Right renal pelvis (tissue), 4 donors: ENCODE results near the gene POLR1B. TPM values are rescaled to one million over a fixed set of nuclear protein-coding genes. Genes with fewer than 3 reads are reported as not detected.
"Not testable (repeated sequence)": the region's sequence is repeated elsewhere in the genome, so short reads cannot be mapped to it uniquely, and the experiment has no call there.

Source experiments
- DNase-seq, 4 donors: peaks; one replicate each; pipeline ENCODE4 v3.0.0-alpha.2; 2013; ENCODE audit warnings: low read depth in 4 of 4, low spot score in 3 of 4, missing footprints in 1 of 4
- polyA plus RNA-seq, 4 donors: library from polyadenylated mRNA; unstranded; fragments of 120-200 nt; gene quantifications; one replicate each; pipeline ENCODE4 v1.2.1, GENCODE V29; 2013; ENCODE audit not compliant: insufficient read length in 4 of 4

POLR1B gene
- polyA plus RNA-seq, 4 donors = 19.2 to 27.0 (median 25.1) TPM

GRCh38 chr2:112593736-112594135 lies 51.5 kb downstream of the POLR1B start:
- no peak for DNase-seq

GRCh38 chr2:112597537-112598322 lies 55.5 kb downstream of the POLR1B start:
- DNase-seq = no peak

GRCh38 chr2:112600634-112601033 lies 58.4 kb downstream of the POLR1B start:
- DNase-seq = no peak

GRCh38 chr2:112601754-112602153 lies 59.5 kb downstream of the POLR1B start:
- no peak for DNase-seq

GRCh38 chr2:112602917-112603316 lies 60.7 kb downstream of the POLR1B start:
- DNase-seq = no peak

GRCh38 chr2:112603731-112604130 lies 61.5 kb downstream of the POLR1B start:
- DNase-seq = no peak

- no peak for DNase-seq
Observed at GRCh38 chr2:112604952-112605351, 62.7 kb downstream of the POLR1B start.

GRCh38 chr2:112605926-112606325 lies 63.7 kb downstream of the POLR1B start:
- DNase-seq = no peak

- DNase-seq = no peak
Observed at GRCh38 chr2:112606547-112606946, 64.3 kb downstream of the POLR1B start.

- no peak for DNase-seq
Observed at GRCh38 chr2:112607680-112608438, 65.6 kb downstream of the POLR1B start.

GRCh38 chr2:112609320-112609719 lies 67.1 kb downstream of the POLR1B start:
- not testable (repeated sequence) for DNase-seq

- not testable (repeated sequence) for DNase-seq
Observed at GRCh38 chr2:112612283-112612682, 70.0 kb downstream of the POLR1B start.

- no peak for DNase-seq
Observed at GRCh38 chr2:112614201-112614840, 72.1 kb downstream of the POLR1B start.

- no peak for DNase-seq
Observed at GRCh38 chr2:112615051-112615450, 72.8 kb downstream of the POLR1B start.

- not testable (repeated sequence) for DNase-seq
Observed at GRCh38 chr2:112615798-112616197, 73.5 kb downstream of the POLR1B start.

GRCh38 chr2:112618383-112618782 lies 76.1 kb downstream of the POLR1B start:
- DNase-seq = no peak

GRCh38 chr2:112621790-112622527 lies 79.7 kb downstream of the POLR1B start:
- no peak for DNase-seq

GRCh38 chr2:112622528-112622849 lies 80.2 kb downstream of the POLR1B start:
- no peak for DNase-seq

GRCh38 chr2:112623913-112624777 lies 81.9 kb downstream of the POLR1B start:
- DNase-seq = no peak
